Loucy (cell line): ENCODE data around the gene NDST3.

Source experiments
- H2AFZ ChIP-seq: fragments of 200-600 bp; sonication (generic); 2 replicates; pipeline ENCODE4 v1.6.0; 2016; ENCODE audit warnings: antibody characterized with exemption, mild to moderate bottlenecking, low read length, moderate library complexity
- H3F3A ChIP-seq: fragments of 200-600 bp; 2 replicates; pipeline ENCODE4 v1.6.0; 2016; ENCODE audit warnings: antibody characterized with exemption, low read depth, mild to moderate bottlenecking
- H3K27me3 ChIP-seq: fragments of 200-600 bp; sonication (generic); 2 replicates; pipeline ENCODE4 v1.6.1; 2014; ENCODE audit warnings: low read length, mild to moderate bottlenecking; ENCODE audit not compliant: insufficient read depth, poor library complexity, severe bottlenecking
- H3K36me3 ChIP-seq: fragments of 200-600 bp; sonication (generic); 2 replicates; pipeline ENCODE4 v1.6.1; 2016; ENCODE audit warnings: low read length; ENCODE audit not compliant: insufficient read depth
- H3K4me1 ChIP-seq: fragments of 200-600 bp; sonication (generic); 2 replicates; pipeline ENCODE4 v1.5.1; 2014; ENCODE audit warnings: low read length, mild to moderate bottlenecking; ENCODE audit not compliant: insufficient read depth, poor library complexity, severe bottlenecking
- H3K4me2 ChIP-seq: fragments of 200-600 bp; sonication (generic); 2 replicates; pipeline ENCODE4 v1.6.0; 2014; ENCODE audit warnings: antibody characterized with exemption, low read length, low read depth, mild to moderate bottlenecking; ENCODE audit not compliant: poor library complexity, severe bottlenecking
- H3K4me3 ChIP-seq: fragments of 200-600 bp; sonication (generic); 2 replicates; pipeline ENCODE4 v1.5.1; 2014; ENCODE audit warnings: low read length, mild to moderate bottlenecking, mixed read lengths; ENCODE audit not compliant: poor library complexity, severe bottlenecking
- H3K79me2 ChIP-seq: fragments of 200-600 bp; sonication (generic); 2 replicates; pipeline ENCODE4 v1.6.1; 2014; ENCODE audit warnings: low read length; ENCODE audit not compliant: insufficient read depth
- H3K9ac ChIP-seq: fragments of 200-600 bp; sonication (generic); 2 replicates; pipeline ENCODE4 v1.6.0; 2014; ENCODE audit warnings: mild to moderate bottlenecking, low read depth, low read length, moderate library complexity; ENCODE audit not compliant: poor library complexity, severe bottlenecking
- H3K9me2 ChIP-seq: fragments of 200-600 bp; sonication (generic); replicated peaks from 2 replicates; pipeline ENCODE4 v1.6.1; 2016; ENCODE audit warnings: low read depth, low read length, mixed read lengths
- H3K9me3 ChIP-seq: fragments of 200-600 bp; sonication (generic); 2 replicates; pipeline ENCODE4 v1.6.1; 2014; ENCODE audit warnings: mild to moderate bottlenecking, antibody characterized with exemption, low read length, low read depth; ENCODE audit not compliant: insufficient read depth
- H4K20me1 ChIP-seq: fragments of 200-600 bp; sonication (generic); 2 replicates; pipeline ENCODE4 v1.6.0; 2014; ENCODE audit warnings: antibody characterized with exemption, low read length, mild to moderate bottlenecking; ENCODE audit not compliant: insufficient read depth, poor library complexity, severe bottlenecking
- EZH2phosphoT487 ChIP-seq: fragments of 200-600 bp; IDR thresholded peaks from 2 replicates; pipeline ENCODE4 v1.6.1; 2018; ENCODE audit warnings: antibody characterized with exemption, mild to moderate bottlenecking, moderate library complexity, borderline replicate concordance
- TF ChIP-seq, protein P1 (sequence below): fragments of 200-600 bp; sonication (generic); conservative IDR thresholded peaks from 2 replicates; pipeline ENCODE4 v1.5.1; 2014; ENCODE audit warnings: mild to moderate bottlenecking, antibody characterized with exemption, low read length

Gene NDST3

GRCh38 chr4:118280501-118281218 lies 246.4 kb downstream of the NDST3 start:
- Histone ChIP-seq H3K9me2 (no peaks in the 10 kb centered on the region), H3K36me3 (peaks cover 8% of the 10 kb centered on the region; the same call in 1 of the 2 replicates), H3F3A (0 out of 2 replicates have a peak, but pooled peaks cover 3% of the 10 kb centered on the region), H3K9ac (peak overlapping the region; percentile 92), H3K27me3 (no peaks in the 10 kb centered on the region), H3K9me3 (no peaks in the 10 kb centered on the region), H3K79me2 (peaks cover 35% of the 10 kb centered on the region), H2AFZ (no peak overlapping the region), H3K4me2 (peak overlapping the region; percentile 82), H3K4me3 (peak overlapping the region; percentile 91), H3K4me1 (peaks cover 26% of the 10 kb centered on the region), H4K20me1 (peaks cover 34% of the 10 kb centered on the region)
- TF ChIP-seq, protein P1, sequence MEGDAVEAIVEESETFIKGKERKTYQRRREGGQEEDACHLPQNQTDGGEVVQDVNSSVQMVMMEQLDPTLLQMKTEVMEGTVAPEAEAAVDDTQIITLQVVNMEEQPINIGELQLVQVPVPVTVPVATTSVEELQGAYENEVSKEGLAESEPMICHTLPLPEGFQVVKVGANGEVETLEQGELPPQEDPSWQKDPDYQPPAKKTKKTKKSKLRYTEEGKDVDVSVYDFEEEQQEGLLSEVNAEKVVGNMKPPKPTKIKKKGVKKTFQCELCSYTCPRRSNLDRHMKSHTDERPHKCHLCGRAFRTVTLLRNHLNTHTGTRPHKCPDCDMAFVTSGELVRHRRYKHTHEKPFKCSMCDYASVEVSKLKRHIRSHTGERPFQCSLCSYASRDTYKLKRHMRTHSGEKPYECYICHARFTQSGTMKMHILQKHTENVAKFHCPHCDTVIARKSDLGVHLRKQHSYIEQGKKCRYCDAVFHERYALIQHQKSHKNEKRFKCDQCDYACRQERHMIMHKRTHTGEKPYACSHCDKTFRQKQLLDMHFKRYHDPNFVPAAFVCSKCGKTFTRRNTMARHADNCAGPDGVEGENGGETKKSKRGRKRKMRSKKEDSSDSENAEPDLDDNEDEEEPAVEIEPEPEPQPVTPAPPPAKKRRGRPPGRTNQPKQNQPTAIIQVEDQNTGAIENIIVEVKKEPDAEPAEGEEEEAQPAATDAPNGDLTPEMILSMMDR = peak; percentile 84
- TF ChIP-seq EZH2phosphoT487 = no peak

GRCh38 chr4:118281611-118282442 lies 247.5 kb downstream of the NDST3 start:
- H2AFZ ChIP-seq = no peak overlapping the region
- H3F3A ChIP-seq = 0 out of 2 replicates have a peak, but pooled peaks cover 3% of the 10 kb centered on the region
- H3K9me2 ChIP-seq = no peaks in the 10 kb centered on the region
- H3K4me1 ChIP-seq = peaks cover 26% of the 10 kb centered on the region
- peak overlapping the region; percentile 91 for H3K4me3 ChIP-seq
- no peak for TF ChIP-seq EZH2phosphoT487
- TF ChIP-seq, protein P1 = no peak
- H3K4me2 ChIP-seq = peak overlapping the region; percentile 82
- peaks cover 34% of the 10 kb centered on the region for H4K20me1 ChIP-seq
- no peaks in the 10 kb centered on the region for H3K27me3 ChIP-seq
- no peaks in the 10 kb centered on the region for H3K9me3 ChIP-seq
- peaks cover 35% of the 10 kb centered on the region for H3K79me2 ChIP-seq
- peaks cover 8% of the 10 kb centered on the region; the same call in 1 of the 2 replicates for H3K36me3 ChIP-seq
- peak overlapping the region; percentile 92 for H3K9ac ChIP-seq

DNA sequence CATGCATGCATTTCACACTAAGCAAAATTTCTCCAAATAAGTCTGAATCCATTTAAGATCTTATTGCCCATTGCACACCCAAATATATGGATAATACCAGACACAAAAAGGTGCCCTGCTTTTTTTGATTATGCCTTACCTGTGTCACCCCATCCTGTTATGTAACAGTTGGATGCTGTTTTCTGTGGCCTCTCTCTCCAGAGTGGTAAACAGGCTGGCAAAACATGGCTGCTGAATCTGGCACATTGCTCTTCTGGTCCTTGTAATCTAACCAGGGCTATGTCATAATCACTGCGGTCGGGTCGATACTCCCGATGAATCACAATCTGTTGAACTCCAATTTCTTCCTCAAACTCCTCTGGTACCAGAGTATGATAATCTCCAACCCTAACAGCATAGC lies 248.4 kb downstream of the NDST3 start:
- Histone ChIP-seq H4K20me1 (peaks cover 34% of the 10 kb centered on the region), H3K36me3 (peaks cover 8% of the 10 kb centered on the region; the same call in 1 of the 2 replicates), H3K4me1 (peaks cover 24% of the 10 kb centered on the region), H3K9ac (no peak overlapping the region), H3K4me2 (no peak overlapping the region), H3K4me3 (no peak overlapping the region), H3K27me3 (no peaks in the 10 kb centered on the region), H2AFZ (no peak overlapping the region), H3F3A (0 out of 2 replicates have a peak, but pooled peaks cover 3% of the 10 kb centered on the region), H3K9me2 (no peaks in the 10 kb centered on the region), H3K9me3 (no peaks in the 10 kb centered on the region), H3K79me2 (peaks cover 35% of the 10 kb centered on the region)
- TF ChIP-seq, protein P1 = no peak
- no peak for TF ChIP-seq EZH2phosphoT487
